ENCODE measurements around the gene TEX2. TPM values are rescaled to one million over a fixed set of nuclear protein-coding genes. Genes with fewer than 3 reads are reported as not detected.
"Not testable (repeated sequence)": the region's sequence is repeated elsewhere in the genome, so short reads cannot be mapped to it uniquely, and the experiment has no call there.

TEX2 gene
- total RNA-seq, 2 experiments from 2014 or later, result 18.5 to 19.8 TPM

DNA sequence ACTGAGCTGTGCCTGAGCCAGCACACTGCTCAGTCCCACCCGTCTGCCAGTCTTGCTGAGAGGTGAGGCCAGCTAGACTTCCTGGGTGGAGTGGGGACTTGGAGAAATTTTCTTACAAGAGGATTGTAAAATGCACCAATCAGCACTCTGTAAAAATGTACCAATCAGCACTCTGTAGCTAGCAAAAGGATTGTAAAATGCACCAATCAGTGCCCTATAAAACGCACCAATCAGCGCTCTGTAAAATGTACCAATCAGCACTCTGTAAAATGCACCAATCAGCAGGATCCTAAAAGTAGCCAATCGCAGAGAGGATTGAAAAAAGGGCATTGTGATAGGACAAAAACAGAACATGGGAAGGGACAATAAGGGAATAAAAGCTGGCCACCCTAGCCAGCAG, 84.0 kb downstream of the TEX2 start:
- H3K27me3 Mint-ChIP-seq, DNase-seq, H3K27ac Mint-ChIP-seq, H3K4me1 Mint-ChIP-seq, H3K4me3 Mint-ChIP-seq, H3K9me3 Mint-ChIP-seq: not testable (repeated sequence)
- H3K36me3 Mint-ChIP-seq, result peaks cover 18% of the 10 kb centered on the region

DNA sequence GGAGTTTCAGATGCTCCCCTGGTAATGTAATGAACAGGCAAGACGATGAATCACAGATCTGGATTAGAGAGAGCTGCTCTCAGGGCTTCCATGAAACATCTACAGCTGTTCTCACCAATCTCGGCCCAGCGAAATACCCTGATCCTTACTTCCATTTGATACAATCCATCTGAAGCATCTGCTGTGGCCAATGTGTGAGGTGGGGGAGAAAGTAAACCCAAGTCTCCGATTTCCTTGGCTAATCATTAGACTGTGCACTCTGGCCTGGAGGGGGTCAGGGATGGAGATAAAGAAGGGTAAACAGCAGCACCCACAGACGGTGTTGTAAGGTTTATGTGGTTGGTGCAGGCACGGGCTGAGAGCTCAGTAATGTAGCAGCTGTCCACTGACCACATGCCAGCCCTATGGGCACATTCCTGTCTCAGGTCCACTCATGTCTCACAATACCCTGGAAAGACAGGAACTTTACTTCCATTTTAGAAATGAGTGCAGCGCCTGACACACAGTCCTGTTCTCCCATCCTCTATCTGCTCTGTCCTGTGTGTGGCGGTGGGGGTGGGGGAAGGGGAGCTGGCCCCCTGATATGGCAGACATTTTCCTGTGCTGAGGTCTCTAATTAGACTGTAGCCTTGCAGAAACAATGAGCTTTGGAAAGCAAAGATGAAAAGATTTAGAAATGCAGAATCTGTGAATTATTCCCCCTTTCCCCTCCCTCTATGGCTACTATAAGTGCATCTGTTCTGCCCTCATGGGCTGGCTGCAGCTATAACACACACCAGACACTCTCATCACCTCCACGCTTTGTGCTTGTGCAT, 84.8 kb downstream of the TEX2 start:
- Mint-ChIP-seq H3K4me1 (no peaks in the 10 kb centered on the region), H3K36me3 (peaks cover 18% of the 10 kb centered on the region), H3K27me3 (no peaks in the 10 kb centered on the region), H3K27ac (no peak overlapping the region), H3K4me3 (no peak overlapping the region), H3K9me3 (peaks cover 2% of the 10 kb centered on the region)
- no peak for DNase-seq

DNA sequence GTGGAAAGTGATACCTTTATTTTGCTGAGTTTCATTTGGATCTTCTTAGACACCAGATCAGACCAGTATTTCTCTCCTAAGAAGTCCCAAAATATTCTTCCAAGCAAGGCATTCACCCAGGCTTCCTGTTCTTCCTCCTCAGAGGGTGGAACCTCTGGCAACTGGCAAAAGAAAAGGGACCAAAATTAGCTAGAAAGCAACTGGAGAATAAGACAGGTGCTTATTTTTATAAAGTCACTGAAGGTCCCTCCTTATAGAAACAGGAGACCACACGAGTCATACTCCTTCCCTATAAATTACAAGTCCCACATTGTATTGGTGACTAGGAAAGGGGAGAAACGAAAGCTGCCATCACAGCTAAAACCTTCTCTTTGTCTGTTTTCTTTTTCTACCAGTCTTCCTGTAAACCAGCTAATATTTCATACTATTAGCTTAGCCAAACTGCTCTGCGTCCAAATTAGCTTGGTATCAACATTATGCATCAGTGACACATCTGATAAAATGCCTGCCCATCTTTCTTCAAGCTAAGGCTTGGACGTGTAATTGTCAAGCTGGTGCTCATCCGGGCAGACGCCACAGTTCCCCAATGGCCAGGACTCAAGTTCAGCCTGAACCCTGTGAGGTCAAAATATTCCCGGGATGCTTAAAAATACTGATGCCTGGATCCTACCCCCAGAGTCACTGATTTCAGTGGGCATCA, 85.6 kb downstream of the TEX2 start:
- Mint-ChIP-seq H3K27ac (no peak overlapping the region), H3K27me3 (no peaks in the 10 kb centered on the region), H3K4me3 (no peak overlapping the region), H3K9me3 (peaks cover 2% of the 10 kb centered on the region), H3K4me1 (no peaks in the 10 kb centered on the region), H3K36me3 (peaks cover 18% of the 10 kb centered on the region)
- no peak for DNase-seq

DNA sequence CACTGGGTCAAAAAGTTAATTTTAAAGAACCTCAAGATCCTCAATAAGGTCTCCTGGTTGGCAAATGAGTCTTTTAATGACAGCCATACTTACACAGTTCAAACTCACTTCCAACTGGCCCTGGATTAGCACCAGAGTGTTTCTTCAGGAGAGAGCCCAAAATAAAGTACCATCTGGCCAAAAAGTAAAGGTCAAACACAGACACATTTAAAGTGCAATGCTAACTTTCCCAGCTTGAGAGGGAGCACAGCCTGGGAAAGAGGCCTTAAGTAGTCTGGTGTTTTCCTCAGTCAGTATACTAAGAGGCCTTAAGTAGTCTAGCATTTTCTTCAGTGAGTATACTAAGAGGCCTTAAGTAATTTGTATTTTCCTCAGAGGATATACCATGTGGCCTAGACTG, 86.5 kb downstream of the TEX2 start:
- H3K27me3 Mint-ChIP-seq, result no peaks in the 10 kb centered on the region
- no peak overlapping the region for H3K4me3 Mint-ChIP-seq
- H3K27ac Mint-ChIP-seq, result no peak overlapping the region
- H3K4me1 Mint-ChIP-seq, result no peaks in the 10 kb centered on the region
- no peak for DNase-seq
- peaks cover 20% of the 10 kb centered on the region for H3K36me3 Mint-ChIP-seq
- H3K9me3 Mint-ChIP-seq, result peaks cover 2% of the 10 kb centered on the region

DNA sequence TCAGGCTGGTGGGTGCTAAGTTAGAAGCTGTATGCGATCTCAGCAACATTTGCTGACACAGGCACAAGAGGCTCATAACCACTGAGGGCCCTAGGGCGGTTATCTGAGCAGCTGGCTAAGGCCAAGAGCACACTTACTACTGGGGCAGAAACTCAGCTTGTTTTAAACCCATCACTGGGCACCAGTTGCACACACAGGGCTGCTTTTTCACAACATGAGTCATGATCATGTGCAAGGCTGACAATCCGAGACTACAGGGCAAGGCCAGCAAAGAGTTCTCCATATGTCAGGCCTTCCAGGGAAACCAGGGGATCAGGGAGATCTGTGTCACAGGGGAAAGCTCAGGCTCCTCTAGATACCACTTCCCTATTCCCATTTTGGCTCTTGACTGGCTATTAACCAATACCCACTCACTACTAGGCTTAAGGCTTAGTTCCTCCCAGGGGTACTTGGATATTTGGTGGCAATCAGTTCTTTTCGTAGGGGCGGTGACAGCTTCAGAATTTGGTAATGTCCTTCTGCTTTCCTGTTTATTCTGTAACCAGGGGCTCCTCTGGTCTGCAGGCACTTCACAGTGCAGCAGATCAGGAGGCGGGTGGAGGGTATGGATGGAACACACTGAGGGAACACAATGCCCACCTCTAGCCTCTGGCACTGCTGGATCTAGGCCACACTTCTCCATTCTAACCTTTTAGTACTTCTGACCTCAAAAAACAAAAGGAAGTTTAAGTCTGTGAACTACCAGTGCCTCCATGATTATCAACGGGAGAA, 88.2 kb downstream of the TEX2 start:
- DNase-seq, result no peak
- no peak overlapping the region for H3K27ac Mint-ChIP-seq
- no peaks in the 10 kb centered on the region for H3K4me1 Mint-ChIP-seq
- H3K27me3 Mint-ChIP-seq, result no peaks in the 10 kb centered on the region
- H3K36me3 Mint-ChIP-seq, result peaks cover 27% of the 10 kb centered on the region
- H3K4me3 Mint-ChIP-seq, result no peak overlapping the region
- peaks cover 2% of the 10 kb centered on the region for H3K9me3 Mint-ChIP-seq

DNA sequence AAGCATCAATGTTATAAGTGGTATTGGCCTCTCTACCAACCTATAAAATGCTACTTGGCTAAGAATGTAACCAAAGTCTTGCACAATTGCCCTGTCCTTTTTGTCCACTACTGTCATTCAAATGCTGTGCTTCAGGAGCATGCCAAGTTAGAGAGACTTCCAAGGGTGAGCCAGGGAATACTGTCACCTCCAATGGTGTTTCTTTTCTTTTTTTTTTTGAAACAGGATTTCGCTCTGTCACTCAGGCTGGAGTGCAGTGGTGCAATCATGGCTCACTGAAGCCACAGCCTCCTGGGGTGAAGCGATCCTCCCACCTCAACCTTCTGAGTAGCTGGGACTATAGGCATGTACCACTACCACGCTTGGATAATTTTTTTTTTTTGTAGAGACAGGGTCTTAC, 89.4 kb downstream of the TEX2 start:
- no peaks in the 10 kb centered on the region for H3K9me3 Mint-ChIP-seq
- H3K36me3 Mint-ChIP-seq, result peaks cover 16% of the 10 kb centered on the region
- H3K4me3 Mint-ChIP-seq, result no peak overlapping the region
- H3K4me1 Mint-ChIP-seq, result no peaks in the 10 kb centered on the region
- H3K27ac Mint-ChIP-seq, result no peak overlapping the region
- H3K27me3 Mint-ChIP-seq, result no peaks in the 10 kb centered on the region
- no peak for DNase-seq

DNA sequence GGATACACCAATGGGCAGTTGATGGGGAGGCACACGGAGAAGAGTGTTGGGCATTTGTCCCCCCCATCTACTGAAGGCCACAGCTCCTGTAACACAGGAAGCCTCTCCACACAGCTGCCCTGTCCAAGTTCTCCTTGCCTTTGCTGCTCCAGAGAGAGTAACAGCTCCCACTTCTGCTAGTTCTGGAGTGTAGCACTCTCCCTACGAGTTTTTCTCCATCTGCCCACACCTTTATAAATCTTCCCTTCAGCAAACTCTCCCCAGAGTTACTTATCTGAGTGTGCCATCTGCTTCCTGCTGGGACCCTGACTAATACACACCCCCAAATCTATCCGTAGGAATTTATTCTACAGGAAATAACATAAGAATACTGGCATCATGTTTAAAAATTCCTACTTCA, 90.5 kb downstream of the TEX2 start:
- H3K36me3 Mint-ChIP-seq, result peaks cover 13% of the 10 kb centered on the region
- no peak overlapping the region for H3K27ac Mint-ChIP-seq
- H3K9me3 Mint-ChIP-seq, result no peaks in the 10 kb centered on the region
- DNase-seq, result no peak
- H3K4me3 Mint-ChIP-seq, result no peak overlapping the region
- H3K4me1 Mint-ChIP-seq, result no peaks in the 10 kb centered on the region
- H3K27me3 Mint-ChIP-seq, result no peaks in the 10 kb centered on the region

DNA sequence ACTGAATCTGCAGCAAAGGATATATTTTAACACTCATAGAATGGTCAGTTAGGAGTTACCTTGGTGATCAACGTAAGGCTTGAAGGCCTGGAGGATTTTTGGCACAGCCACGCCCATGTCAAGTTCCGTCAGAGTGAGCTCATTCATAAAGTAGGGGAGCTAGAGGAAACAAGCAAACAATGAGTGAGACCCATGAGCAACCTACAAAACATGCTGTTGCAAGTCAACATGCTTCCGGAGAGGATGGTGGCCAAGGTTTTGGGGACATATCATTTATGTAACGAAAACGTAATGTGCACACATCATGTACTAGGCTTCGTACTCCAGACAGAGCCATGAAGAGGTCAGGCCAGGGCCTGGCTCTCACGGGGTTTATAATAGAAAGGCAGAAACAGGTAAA, 92.0 kb downstream of the TEX2 start:
- no peak for DNase-seq
- no peaks in the 10 kb centered on the region for H3K9me3 Mint-ChIP-seq
- no peaks in the 10 kb centered on the region for H3K4me1 Mint-ChIP-seq
- H3K4me3 Mint-ChIP-seq, result no peak overlapping the region
- H3K27ac Mint-ChIP-seq, result no peak overlapping the region
- H3K36me3 Mint-ChIP-seq, result peaks cover 13% of the 10 kb centered on the region
- H3K27me3 Mint-ChIP-seq, result no peaks in the 10 kb centered on the region

DNA sequence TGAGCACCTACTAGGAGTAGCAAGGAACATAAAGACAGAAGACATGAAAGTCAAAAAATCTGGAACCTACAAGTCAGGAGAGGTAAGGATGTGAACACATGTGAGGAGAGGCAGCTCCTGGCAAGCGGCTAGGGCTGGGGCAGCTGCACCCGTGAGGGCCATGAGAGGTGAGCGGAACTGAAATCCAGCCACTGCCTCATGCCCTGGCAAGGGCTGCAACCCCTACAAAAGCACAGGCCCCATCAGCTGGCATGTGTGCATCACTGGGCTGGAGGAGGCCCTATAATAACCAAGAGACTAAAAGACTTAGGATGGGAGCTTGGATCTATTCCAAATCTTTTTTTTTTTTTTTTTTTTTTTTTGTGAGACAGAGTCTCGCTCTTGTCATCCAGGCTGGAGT, 92.8 kb downstream of the TEX2 start:
- Mint-ChIP-seq H3K9me3 (no peaks in the 10 kb centered on the region), H3K27me3 (no peaks in the 10 kb centered on the region), H3K36me3 (peaks cover 13% of the 10 kb centered on the region), H3K27ac (no peak overlapping the region), H3K4me1 (no peaks in the 10 kb centered on the region), H3K4me3 (no peak overlapping the region)
- no peak for DNase-seq

DNA sequence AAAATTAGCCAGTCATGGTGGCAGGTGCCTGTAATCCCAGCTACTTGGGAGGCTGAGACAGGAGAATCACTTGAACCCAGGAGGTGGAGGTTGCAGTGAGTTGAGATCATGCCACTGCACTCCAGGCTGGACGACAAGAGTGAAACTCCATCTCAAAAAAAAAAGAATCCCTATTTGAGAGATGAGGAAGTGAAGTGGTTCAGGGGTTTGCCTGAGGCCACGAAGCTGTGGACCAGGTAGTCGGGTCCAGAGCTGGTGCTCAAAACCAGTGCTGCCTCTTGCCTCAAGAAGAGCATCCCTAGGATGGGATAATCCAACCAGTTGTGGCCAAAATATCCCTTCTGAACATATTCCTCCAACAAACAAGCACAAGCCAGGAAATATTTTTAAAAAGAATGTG, 95.4 kb downstream of the TEX2 start:
- not testable (repeated sequence) for H3K27me3 Mint-ChIP-seq, H3K27ac Mint-ChIP-seq, H3K9me3 Mint-ChIP-seq, H3K4me3 Mint-ChIP-seq, H3K4me1 Mint-ChIP-seq, DNase-seq
- H3K36me3 Mint-ChIP-seq, result peaks cover 13% of the 10 kb centered on the region

DNA sequence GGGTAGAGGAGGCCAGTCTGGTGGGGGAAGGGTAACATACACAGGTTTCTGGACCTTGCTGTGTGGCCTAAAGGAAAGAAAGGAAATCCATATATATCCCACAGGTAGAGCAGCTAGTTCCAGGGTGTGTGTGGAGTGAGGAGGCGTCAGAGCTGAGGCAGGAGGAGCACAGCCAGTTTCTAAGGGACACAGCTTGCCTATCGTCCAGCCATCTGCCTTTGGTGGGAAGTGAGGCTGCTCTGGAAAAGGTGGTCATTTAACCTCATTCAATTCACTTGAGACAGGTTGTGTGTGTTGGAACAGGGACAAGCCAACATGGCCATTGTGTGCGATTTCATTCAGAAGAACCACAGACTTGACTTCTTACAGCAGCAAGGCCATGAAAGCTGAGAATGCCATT, 96.2 kb downstream of the TEX2 start:
- Mint-ChIP-seq H3K27me3 (no peaks in the 10 kb centered on the region), H3K36me3 (peaks cover 13% of the 10 kb centered on the region), H3K4me3 (no peak overlapping the region), H3K27ac (no peak overlapping the region), H3K9me3 (no peaks in the 10 kb centered on the region), H3K4me1 (no peaks in the 10 kb centered on the region)
- DNase-seq, result no peak

DNA sequence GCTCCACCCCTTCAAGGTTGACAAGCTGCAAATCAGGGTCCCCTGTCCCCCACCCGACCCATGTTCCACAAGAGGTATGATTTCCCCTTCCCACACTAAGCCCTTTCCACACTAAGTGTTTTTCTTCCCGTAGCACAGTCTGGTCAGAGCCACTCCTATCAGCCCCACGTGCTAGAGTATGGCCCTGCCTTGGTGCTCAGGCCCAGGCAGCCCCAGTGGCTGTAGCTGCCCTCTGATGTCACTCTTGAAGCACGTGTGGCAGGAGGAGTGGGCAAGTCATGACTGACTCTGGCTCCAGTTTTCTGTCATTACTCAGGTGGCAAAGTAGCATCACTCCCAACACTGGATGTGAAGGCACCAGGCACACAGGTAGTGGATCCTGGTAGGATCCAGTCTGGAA, 97.7 kb downstream of the TEX2 start:
- H3K9me3 Mint-ChIP-seq, result no peaks in the 10 kb centered on the region
- H3K4me1 Mint-ChIP-seq, result no peaks in the 10 kb centered on the region
- H3K4me3 Mint-ChIP-seq, result no peak overlapping the region
- peaks cover 2% of the 10 kb centered on the region for H3K36me3 Mint-ChIP-seq
- H3K27ac Mint-ChIP-seq, result no peak overlapping the region
- DNase-seq, result no peak
- no peaks in the 10 kb centered on the region for H3K27me3 Mint-ChIP-seq

DNA sequence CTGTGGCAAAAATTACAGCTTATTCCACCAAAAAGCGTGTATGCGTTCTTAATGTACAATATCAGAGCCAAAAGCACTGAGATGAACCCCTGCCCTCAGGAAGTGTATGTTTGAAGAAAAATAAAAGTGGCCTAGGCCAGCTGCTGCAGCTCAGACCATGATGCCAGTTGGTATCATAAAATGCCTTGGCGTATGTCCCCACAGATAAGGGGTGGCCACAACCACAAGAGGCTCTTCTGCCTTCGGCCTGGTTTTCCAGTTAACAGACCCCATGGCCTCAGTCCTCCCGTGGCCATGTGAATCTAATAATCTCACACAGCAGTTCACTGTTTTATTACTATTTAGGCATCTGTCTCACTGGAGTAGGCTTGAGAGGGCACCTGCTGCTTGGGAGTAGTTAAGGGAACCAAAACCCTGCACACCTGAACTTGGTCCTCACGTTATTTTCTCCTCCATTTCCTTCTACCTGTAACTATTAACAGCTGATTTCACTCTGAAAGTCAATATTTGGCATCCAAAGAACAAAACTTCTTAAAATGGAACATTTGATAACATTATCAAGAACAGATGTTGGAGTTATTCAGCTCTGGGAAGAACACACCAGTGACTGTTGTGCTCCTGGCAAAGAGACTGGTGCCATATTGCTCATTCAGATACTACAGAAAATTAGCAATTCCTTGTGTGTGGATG, 98.3 kb downstream of the TEX2 start:
- no peak for DNase-seq

DNA sequence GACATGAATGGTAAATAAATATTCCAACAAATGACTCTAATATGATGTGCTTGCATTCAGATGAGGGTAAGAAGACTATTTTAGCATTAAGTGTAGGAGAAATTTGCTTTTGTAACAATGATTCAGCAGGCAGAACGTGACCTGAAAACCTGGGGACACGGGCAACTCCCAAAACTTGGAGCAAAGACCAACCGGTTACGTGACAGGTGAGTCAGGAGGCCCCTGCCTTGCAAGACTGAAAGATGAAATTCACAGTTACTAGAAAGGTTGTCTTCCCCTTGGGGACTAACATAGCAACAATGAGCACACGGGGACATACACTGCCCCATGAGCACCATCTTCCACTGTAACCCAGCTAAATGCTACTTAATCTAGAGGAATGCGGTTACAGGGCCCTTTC, 99.6 kb downstream of the TEX2 start:
- Mint-ChIP-seq H3K4me3 (no peak overlapping the region), H3K27ac (no peak overlapping the region), H3K4me1 (no peaks in the 10 kb centered on the region), H3K36me3 (no peaks in the 10 kb centered on the region), H3K27me3 (no peaks in the 10 kb centered on the region), H3K9me3 (no peaks in the 10 kb centered on the region)
- no peak for DNase-seq

More for the DNA sequence above, 98.3 kb downstream of the TEX2 start:
- Mint-ChIP-seq H3K4me3 (no peak overlapping the region), H3K9me3 (no peaks in the 10 kb centered on the region), H3K4me1 (no peaks in the 10 kb centered on the region), H3K36me3 (no peaks in the 10 kb centered on the region), H3K27ac (no peak overlapping the region), H3K27me3 (no peaks in the 10 kb centered on the region)

DNA sequence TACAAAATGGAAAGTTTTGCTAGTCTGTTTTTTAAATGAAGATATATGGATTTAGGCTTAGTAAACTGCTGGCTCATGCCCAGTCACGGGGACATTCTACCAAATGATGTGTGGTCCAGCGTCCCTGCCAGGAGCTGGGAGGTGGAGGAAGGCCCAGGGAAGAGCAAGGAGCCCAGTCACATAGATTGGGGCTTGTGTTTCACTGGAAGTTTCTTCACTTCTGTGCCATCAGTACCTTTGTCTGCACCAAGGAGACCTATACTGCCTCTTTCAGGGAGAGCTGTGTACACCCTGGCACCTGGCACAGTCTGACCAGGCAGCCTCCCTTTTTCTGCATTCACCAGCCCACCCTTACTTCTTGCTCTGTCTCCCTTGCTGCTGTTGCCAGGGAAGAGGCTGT, 100.5 kb downstream of the TEX2 start:
- Mint-ChIP-seq H3K4me3 (no peak overlapping the region), H3K36me3 (no peaks in the 10 kb centered on the region), H3K9me3 (no peaks in the 10 kb centered on the region), H3K4me1 (no peaks in the 10 kb centered on the region), H3K27me3 (no peaks in the 10 kb centered on the region), H3K27ac (no peak overlapping the region)
- no peak for DNase-seq

Measured in activated naive CD8-positive, alpha-beta T cell treated with anti-CD3 and anti-CD28 coated beads for 36 hours (primary cell).